Omental fat pad (tissue), 4 donors: ENCODE data around the gene ANKRD40. TPM values are rescaled to one million over a fixed set of nuclear protein-coding genes. Genes with fewer than 3 reads are reported as not detected.
A peak's percentile ranks its signal among the peaks of the same experiment; 100 is the strongest.

ENCODE experiments used
- ATAC-seq: fragments of 150-250 bp; one replicate; pipeline ENCODE4 v1.9.1; 2016; ENCODE audit warnings: mild to moderate bottlenecking, moderate library complexity; ENCODE audit not compliant: low FRiP score
- DNase-seq: peaks from one replicate; pipeline ENCODE4 v3.0.0-alpha.2; 2019; ENCODE audit warnings: low spot score
- CTCF ChIP-seq, 3 donors: fragments of 450-650 bp; IDR thresholded peaks; one replicate each; pipeline ENCODE4 v1.5.1; 2016 to 2017; ENCODE audit warnings: antibody characterized with exemption in 3 of 3, mild to moderate bottlenecking in 3 of 3, moderate library complexity in 2 of 3
- total RNA-seq, 4 donors: library from RNA; depleted of rRNA; stranded (reverse); fragments of >200 nt; gene quantifications; one replicate each; pipeline ENCODE4 v1.1.0, GENCODE V29; 2016

The ANKRD40 gene
- total RNA-seq, 4 donors from 2014 or later = 55.7 to 82.4 (median 61.8) TPM

- DNase-seq (no peak), ATAC-seq (no peak)
- TF ChIP-seq CTCF (IDR thresholded peaks at IDR 0.05) = no peak
Observed at GRCh38 chr17:50660887-50661345, 46.8 kb downstream of the ANKRD40 start.

GRCh38 chr17:50660042-50660886, 47.5 kb downstream of the ANKRD40 start:
- DNase-seq (no peak), ATAC-seq (peak; percentile 19)
- no peak for TF ChIP-seq CTCF (IDR thresholded peaks at IDR 0.05)

- ATAC-seq = no peak
- TF ChIP-seq CTCF (IDR thresholded peaks at IDR 0.05) = no peak
- no peak for DNase-seq
Observed at GRCh38 chr17:50659179-50659578, 48.5 kb downstream of the ANKRD40 start.

- TF ChIP-seq CTCF (IDR thresholded peaks at IDR 0.05) = no peak
- ATAC-seq (no peak), DNase-seq (no peak)
Observed at GRCh38 chr17:50658616-50659015, 49.1 kb downstream of the ANKRD40 start.

GRCh38 chr17:50657627-50658026, 50.1 kb downstream of the ANKRD40 start:
- TF ChIP-seq CTCF (IDR thresholded peaks at IDR 0.05) = no peak

GRCh38 chr17:50657054-50657453, 50.7 kb downstream of the ANKRD40 start:
- no peak for TF ChIP-seq CTCF (IDR thresholded peaks at IDR 0.05)
- no peak for DNase-seq

More at GRCh38 chr17:50657627-50658026, 50.1 kb downstream of the ANKRD40 start:
- ATAC-seq (no peak), DNase-seq (no peak)

GRCh38 chr17:50656509-50656908, 51.2 kb downstream of the ANKRD40 start:
- TF ChIP-seq CTCF (IDR thresholded peaks at IDR 0.05) = no peak
- ATAC-seq = no peak
- no peak for DNase-seq

More at GRCh38 chr17:50657054-50657453, 50.7 kb downstream of the ANKRD40 start:
- no peak for ATAC-seq
